ENCODE data around the gene CD82. TPM values are rescaled to one million over a fixed set of nuclear protein-coding genes. Genes with fewer than 3 reads are reported as not detected.

Gene CD82
- total and polyA plus RNA-seq, 7 donors: 13.3 to 162 (median 25.9) TPM

DNA sequence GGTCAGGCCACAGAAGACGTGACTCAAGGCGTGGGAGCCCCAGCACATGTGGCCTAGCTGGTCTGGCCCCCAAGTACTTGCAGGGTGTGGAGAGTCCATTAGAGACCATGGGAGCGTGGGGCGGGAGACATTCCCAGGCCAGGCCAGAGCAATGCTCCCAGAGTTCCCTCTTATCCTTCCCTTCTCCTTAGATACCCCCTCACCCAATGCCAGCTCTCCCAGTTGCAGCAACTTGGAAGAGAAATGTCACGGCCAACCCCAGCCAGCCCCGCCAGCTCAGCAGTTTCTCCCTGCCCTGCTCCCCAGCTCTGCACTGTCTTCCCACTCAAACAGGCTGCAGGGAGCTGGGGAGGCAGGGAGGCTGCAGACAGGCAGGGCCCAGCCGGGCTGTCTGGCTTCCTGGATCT is 95.9 kb downstream of the CD82 start:
- intact Hi-C loops (cut with DNase I): no loop called here
- no peaks in the 10 kb centered on the region for H3K4me1 ChIP-seq
- DNase-seq: no peak
- WGBS, 3 donors: 74 to 83% (median 83%) methylated on average over 7 of the region's 7 CpGs
- no peaks in the 10 kb centered on the region for H3K36me3 ChIP-seq (ENCODE audit: insufficient read depth in 1 of 2, low read depth in 1 of 2)
- TF ChIP-seq, protein P1, sequence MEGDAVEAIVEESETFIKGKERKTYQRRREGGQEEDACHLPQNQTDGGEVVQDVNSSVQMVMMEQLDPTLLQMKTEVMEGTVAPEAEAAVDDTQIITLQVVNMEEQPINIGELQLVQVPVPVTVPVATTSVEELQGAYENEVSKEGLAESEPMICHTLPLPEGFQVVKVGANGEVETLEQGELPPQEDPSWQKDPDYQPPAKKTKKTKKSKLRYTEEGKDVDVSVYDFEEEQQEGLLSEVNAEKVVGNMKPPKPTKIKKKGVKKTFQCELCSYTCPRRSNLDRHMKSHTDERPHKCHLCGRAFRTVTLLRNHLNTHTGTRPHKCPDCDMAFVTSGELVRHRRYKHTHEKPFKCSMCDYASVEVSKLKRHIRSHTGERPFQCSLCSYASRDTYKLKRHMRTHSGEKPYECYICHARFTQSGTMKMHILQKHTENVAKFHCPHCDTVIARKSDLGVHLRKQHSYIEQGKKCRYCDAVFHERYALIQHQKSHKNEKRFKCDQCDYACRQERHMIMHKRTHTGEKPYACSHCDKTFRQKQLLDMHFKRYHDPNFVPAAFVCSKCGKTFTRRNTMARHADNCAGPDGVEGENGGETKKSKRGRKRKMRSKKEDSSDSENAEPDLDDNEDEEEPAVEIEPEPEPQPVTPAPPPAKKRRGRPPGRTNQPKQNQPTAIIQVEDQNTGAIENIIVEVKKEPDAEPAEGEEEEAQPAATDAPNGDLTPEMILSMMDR (IDR thresholded peaks at IDR 0.05): no peak
- H3K27ac ChIP-seq: no peak overlapping the region
- H3K27me3 ChIP-seq (ENCODE audit: insufficient read depth in 3 of 3, low read length in 2 of 3): peaks cover 0 to 2% (median 2%) of the 10 kb centered on the region in 3 donors
- no peak for ATAC-seq
- H3K9me3 ChIP-seq: no peaks in the 10 kb centered on the region
- no peak overlapping the region for H3K4me3 ChIP-seq

Other genes starting within 250 kb of the CD82 start
- 10 to 100 TPM in 1 of 4 donors, 1 to 10 TPM in 3; 8.0 to 21.7 (median 9.2) TPM for gene TSPAN18, start 161.3 kb downstream of the CD82 start, total RNA-seq
- 1 to 10 TPM; 5.2 to 5.8 (median 5.3) TPM for gene TSPAN18, start 161.3 kb downstream of the CD82 start, polyA plus RNA-seq

Data from psoas muscle (tissue), 8 donors.